Islet of Langerhans (tissue), 1 donor: ENCODE data around the gene SPNS3.

Source experiments
- FAIRE-seq: peaks from one replicate; lab custom pipeline; 2011; peaks lifted over from hg19 to GRCh38; lab: Jason Lieb, UNC

The SPNS3 gene

DNA sequence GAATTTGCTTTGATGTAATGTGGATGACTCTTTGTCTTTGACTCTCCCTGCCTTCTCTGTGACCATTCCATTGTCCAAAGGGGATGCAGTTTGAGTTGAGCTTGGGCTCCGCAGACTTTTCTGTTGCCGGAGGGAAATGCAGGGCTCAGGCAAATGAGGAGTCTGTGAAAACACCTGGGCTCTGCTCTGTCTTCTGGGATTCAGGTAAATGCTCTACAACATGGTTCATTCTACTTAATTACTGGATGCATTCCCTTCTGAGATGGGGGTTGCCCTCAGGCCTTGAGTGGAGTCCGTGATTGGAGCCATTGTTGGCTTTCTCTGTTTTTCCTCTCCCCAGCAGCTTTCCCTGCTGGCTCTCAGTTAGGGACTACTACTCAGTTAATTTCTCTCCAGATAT, 38.5 kb downstream of the SPNS3 start:
- no peak for FAIRE-seq

DNA sequence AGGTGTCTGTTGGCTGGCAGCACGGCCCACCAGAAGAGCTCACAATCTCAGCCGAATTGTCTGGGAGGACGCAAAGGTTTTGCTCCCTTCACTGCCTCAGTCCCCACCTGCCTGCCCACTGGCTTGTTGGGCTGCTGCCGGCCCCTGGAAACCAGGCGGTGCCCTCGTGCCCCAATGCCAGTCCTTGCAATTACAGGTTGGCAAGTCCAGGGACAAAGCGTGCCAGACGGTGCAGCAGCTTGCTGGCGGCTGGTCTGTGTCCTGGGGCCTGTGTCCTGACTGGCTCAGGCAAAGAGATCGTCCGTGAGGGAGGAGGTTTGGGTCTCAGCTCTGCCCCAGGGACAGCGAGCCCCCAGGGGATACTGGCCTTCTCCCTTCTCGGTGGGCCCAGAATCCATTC, 40.4 kb downstream of the SPNS3 start:
- FAIRE-seq: no peak

DNA sequence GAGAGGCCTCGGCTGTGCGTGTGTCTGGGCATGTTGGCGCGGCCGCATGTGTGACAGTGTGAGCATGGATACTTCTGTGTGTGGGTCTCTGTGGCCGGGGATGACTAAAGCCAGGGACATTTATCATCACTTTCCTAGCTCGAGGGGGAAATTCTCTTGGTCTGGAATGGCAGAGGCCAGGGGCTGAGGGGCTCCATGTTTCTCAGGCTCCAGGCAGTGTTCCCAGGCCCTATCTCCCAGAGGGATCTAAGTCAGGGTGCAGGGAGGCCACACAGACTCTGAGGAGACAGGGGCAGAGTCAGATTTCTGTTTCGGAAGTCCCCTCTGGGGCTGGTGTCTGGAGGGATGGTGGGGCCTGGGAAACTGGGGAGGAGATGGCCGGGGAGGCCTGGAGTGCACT, 41.3 kb downstream of the SPNS3 start:
- FAIRE-seq: no peak

DNA sequence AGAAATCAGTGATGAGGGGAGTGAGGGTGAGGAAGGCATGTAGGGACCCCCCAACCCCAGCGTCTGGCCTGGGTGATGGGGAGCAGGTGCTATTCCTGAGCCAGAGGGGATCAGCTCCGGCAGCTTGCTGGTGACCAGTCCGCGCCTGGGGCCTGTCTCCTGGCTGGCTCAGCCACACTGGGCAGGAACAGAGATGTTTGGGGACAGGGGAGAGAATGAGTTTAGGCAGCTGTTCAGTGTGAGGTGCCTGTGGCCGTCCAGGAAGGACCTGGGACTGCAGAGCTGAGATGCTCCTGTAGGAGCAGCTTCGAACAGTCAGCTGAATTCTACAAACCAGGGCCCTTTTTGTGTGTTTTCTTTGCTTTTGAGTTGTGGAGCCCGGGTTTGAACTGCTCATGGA, 41.7 kb downstream of the SPNS3 start:
- FAIRE-seq: no peak

DNA sequence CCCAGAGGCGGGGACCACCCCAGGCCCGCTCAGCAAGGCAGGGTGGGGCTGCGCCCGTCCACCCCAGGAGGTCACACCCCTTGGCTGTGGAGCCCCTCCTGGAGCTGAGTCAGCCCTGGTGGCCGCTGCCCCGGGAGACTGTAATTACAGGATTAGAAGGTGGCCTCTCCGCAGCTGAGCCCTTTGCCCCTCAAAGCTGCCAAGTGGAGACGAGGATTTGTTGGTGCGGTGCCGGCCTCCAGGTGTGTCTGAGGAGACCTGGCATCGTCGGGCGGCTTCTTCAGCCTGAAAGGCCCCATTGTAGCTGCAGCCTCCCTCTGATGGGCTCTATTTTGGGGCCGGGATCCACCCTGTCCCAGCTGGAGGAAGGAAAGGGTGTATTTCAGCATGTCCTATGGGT, 42.3 kb downstream of the SPNS3 start:
- no peak for FAIRE-seq

DNA sequence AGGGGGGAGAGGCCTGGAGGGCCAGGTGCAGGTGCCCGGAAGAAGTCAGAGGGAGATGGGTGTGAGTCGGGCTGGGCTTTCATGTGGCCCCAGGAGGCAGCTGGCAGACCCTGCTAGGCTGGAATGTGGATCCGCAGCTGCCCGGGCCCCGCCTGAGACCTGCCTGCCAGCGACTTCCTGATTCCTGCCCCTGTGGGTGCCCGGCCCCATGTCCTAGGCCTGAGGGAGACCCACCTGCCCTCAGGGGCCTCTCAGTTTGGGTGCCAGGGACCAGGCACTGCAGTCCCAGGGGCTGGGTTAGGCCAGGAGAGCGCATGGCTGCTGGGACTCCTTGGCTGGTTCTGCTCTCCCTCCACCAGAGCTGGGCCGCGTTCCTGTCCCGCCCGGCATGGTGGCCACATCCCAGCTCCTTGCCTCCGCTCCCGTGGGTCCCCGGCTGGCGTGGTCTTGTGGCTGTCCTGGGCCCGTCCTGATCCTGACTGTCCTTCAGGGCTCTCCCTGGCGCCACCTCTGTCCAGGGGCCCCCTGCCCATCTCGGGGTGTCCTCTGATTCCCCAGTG, 42.9 kb downstream of the SPNS3 start:
- no peak for FAIRE-seq

DNA sequence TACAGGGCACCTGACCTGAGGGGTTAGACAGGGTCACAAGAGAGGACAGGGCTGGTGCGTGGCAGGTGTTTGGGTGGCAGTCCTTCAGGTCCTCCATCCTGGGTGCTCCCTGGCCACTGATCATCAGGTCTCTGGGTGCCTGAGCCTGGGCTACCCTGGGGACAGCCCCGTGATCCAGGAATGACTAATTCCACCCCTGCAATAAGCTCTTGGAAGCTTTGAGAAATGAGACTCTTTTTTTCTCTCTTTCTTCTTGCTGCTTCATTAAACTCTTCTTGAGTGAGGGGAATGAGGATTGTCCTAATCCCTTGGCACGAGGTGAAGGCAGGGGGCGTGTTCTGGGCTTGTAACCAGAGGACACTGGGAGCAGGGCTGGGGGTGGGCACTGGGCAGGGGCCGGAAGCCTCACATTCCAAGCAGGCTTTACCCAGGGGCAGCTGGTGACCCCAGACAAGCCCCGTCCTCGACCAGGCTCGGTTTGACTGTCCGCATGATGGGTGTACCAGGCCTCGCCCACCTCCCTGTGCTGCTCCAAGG, 43.6 kb downstream of the SPNS3 start:
- FAIRE-seq: no peak

DNA sequence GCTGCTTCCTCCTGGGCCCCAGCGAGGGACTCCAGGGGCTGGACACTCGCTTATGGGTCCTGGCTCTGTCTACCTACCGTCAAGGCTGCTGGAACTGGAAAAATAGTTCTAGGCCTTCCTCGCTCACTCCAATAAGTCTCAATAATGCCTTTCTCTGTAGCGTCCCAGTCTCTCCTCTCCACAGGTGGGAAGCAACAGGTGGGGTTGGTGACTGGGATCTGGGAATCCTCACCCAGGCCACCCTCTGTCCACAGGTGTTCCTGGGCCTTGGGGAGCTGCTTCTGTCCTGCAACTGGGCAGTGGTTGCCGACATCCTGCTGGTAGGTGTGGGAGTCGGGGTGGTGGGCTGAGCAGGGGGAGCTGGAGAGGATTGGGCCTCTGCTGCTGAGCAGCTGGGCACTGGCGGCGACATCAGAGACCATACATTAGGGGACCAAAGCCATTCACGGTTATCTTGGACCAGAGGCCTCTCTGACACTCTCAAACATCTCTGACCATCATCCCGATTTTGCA, 44.6 kb downstream of the SPNS3 start:
- FAIRE-seq: no peak

DNA sequence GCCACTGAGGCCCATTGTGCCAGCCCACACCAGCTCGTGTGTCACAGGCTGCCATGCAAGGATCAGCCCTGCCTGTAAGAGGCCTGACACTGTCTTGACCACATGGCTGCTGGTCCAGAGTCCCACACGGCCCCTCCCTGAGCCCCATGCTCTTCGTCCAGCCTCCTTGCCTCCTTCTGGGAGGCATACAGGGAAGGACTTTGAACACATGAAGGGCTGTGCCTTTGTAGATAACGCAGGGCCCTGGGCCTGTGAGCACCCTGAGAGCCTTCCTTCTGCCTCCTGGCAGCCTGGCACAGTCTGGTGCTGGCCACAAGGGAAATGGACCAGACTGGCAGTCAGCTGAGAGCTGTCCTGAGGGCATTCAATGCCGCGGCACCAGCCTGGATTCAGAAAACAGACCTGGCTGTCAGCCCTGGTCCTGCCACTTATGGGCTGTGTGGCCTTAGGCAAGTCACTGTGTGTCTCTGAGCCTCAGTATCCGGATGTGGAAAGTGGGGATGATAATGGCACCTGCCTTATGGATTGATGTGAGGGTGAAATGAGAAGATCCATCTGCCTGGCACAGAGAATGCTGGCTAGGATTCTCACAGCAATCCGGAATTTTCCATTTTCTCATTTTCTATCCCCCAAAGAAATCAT, 45.7 kb downstream of the SPNS3 start:
- FAIRE-seq: no peak

DNA sequence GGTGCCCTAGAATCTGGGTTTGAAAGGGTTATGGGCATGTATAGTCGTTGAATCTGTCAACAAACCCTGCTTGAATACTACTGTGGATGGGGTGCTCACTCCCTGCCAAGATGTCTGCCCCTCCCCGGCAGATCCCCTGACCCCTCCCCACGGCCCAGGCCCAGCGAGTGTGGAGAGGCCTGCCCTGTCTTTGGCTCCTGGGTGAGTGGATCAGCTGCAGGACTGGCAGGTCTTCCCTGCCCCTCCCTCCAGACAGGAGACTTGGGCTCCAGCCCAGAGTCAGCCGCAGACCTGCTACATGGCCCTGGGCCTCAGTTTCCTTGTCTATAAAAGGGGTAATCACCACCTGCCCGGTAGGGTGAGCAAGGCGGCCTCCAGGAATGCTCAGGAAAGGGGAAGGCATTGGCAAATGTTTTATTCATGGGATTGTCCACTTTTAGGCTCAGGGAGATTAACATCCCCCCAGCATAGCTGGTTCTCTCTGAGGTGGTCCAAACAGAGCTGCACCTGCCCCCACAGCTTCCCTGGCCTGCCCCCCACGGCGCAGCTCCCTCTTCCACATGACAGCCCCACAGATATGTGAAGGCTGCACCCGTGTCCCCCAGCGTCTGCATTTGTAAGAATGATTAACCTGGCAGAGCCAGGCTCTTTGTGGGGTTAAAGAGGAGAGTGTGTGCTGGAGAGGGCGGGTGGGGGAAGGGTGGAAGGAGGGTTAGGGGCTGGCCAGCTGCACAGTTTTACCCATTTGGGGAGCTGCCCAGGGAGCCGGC, 46.4 kb downstream of the SPNS3 start:
- no peak for FAIRE-seq

DNA sequence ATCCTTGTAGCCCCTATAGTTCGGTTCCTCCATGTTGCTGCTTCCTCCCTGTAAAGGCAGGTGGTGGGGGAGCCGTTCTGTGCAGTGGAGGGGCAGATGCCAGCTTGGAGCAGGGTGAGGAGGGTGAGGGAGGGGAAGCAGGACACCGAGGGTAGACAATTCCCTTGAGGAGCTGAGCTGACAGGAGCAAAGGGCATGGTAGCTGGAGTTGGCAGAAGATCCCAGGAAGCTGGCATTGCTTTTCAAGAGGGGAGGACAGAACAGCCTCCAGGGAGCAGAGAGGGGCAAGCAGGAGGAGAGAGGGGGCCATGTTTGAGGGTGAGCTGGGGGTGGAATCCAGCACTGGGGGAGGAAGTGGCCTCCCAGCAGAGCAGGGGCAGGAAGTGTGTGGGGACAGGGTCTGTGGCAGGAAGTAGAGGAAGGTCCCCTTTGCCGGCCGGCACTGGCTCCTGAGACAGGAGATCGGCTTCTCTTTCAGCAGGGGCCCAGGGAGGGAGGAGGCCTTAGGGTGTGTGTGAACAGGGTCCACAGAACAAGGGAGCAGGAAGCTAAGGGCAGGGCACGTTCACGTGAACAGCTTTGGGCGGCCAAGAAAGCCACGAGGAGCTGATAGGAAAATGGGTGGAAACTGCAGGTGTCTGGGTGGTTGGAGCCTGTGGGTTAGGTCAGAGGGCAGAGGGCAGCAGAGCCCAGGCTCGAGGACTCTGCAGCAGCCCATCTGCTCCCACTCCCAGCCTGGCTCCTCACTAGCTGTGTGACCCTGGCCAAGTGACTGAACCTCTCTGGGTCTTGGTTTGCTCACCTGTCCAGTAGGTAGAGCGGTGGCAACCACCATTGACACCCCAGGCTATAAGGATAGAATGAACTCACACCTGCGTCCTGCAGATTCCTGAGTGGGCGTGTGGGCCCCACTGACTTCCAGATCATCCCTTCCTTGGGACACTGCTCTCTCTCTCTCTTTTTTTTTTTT, 47.5 kb downstream of the SPNS3 start:
- no peak for FAIRE-seq

DNA sequence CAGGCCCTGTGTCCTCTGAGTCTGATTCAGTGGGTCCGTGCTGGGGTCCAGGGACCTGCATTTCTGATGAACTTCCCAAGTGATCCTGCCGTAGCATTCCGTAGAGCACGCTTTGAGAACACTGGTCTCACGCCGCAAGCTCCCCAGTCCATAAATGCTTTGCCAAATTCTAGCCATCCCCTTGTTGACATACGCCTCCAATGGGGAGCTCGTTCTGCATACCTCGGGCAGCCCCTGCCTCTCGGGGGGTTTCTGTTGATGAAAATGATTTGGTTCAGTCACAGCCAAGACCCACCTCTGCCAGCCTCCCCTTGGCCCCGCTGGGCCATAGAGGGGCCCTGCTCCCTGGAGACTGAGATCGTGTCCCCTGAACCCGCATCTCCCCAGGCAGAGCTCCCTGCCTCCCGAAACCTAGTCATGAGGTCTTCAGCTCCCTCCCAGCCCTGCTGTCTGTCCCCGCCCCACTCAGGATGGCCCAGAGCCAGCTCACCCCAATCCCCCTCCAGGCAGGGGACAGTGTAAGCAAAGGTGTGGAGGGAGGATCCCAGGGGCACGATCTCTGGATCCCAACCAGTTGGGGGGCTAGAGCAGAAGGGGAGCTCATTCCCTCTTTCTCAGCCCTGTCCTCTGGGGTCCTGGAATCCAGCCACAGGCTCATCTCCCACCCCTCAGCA, 48.7 kb downstream of the SPNS3 start:
- no peak for FAIRE-seq

DNA sequence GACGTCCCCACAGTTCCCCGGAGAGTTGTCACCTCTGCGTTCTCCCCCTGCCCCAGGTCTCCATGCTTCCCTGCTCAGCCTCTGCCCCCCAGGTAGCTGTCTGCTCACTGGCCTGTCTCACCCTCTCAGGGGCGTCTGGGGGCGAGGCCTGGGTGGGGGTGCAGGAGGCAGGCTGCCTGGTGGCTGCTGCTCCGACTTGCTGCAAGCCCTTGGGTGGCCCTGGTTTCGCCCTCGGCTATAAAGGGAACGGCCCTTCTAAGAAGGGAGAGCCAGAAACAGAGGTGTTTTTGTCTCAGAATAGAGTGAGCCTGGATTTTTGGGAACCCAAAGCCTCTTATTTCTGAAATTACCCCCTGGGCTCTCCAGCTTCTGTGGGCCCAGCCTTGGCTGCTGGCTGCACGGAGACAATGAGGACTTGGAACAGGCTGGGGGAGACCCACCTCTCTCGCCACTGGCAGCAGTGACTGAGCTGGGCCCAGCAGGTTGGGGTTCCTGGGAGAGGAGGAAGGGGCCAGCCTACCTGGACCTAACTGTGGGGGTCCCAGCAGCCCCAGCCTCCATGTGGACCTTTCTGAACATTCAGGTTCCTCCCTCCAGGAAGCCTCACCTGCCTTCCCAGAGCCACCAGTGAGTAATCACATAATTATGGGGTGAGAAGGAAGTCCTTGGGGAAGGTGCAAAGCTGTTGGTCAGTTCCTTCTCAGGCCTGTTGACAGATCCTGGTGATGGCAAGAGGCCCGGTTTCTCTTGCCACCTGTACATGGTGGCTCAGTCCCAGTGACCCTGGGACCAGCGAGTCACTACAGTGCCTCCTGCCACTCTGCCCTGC, 49.5 kb downstream of the SPNS3 start:
- no peak for FAIRE-seq

DNA sequence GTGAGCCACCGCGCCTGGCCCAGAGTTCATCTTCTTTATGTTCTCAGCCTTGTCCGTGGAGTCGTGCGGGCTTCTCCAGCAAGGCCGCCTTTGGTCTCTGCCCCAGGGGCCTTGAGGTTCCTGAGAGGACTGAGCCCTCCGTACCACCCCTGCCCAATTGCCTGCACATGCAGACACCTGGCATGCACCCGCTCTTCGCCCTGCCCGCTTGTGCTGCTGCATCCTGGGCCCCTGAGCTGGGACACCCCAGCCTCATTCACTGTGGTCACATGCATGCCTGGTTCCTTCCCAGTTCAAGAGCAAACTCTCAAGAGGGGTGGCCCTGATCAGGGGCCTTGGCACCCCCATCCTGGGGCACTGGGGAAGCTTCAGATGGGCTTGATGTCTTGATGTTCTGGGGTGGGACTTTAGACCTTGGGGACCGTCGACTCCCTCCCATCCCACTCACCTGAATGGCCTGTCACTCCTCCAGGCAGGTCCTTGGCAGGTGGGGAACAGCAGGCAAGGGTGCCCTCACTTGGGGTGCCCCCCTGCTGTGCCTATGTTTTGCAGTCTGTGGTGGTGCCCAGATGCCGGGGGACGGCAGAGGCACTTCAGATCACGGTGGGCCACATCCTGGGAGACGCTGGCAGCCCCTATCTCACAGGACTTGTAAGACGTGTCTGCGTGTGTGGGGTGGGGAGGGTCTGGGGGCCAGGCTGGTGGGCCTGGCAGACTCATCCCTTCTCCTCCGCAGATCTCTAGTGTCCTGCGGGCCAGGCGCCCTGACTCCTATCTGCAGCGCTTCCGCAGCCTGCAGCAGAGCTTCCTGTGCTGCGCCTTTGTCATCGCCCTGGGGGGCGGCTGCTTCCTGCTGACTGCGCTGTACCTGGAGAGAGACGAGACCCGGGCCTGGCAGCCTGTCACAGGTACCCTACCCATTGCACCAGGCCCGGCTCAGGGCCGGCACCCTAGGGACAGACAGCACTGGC, 52.2 kb downstream of the SPNS3 start:
- FAIRE-seq: no peak

DNA sequence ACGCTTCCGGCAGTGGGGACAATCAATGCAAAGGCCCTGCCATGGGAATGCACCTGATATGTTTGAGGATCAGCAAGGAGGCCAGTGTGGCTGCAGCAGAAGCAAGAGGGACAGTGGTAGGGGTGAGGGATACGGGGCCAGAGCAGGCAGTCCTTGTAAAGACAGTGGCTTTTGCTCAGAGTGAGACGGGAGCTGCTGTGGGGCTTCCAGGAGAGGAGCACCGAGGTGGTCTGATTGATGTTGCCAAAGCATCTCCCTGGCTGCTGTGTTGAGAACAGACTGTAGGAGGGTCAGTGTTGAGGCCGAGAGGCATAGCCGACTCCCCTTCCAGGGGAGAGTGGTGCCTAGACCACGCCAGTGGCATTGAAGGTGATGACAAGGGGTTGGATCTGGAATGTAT, 53.6 kb downstream of the SPNS3 start:
- no peak for FAIRE-seq

DNA sequence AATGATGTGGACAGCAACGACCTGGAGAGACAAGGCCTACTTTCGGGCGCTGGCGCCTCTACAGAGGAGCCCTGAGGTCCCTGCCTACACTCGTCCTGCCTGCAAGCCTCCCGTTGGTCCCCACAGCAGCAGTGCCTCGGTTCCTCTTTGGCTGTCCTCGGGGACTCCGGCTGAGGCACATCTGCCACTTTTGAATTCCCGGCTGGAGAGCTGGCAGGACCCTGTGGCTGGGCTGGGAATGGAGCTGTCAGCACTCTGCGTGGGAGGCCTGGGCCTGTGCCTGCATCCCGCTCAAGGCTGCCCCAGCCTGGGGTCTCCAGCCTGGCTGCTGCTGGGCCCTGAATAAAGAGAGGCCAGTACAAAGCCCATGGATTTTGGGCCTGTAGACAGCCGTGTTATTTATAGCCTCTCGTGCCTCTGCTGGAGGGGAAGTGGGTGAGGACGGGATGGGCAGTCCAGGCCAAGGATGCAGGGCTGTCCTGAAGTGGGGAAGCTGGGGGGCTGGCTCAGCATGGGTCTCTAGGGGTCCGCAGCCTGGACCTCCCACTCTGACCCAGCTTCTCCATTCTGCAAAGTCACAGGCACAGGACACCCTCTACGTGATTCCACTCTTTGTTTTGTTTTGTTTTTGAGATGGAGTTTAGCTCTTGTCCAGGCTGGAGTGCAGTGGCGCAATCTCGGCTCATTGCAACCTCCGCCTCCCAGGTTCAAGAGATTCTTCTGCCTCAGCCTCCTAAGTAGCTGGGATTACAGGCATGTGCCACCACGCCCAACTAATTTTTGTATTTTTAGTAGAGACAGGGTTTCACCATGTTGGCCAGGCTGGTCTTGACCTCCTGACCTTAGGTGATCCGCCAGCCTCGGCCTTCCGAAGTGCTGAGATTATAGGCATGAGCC, 54.3 kb downstream of the SPNS3 start:
- FAIRE-seq: no peak

DNA sequence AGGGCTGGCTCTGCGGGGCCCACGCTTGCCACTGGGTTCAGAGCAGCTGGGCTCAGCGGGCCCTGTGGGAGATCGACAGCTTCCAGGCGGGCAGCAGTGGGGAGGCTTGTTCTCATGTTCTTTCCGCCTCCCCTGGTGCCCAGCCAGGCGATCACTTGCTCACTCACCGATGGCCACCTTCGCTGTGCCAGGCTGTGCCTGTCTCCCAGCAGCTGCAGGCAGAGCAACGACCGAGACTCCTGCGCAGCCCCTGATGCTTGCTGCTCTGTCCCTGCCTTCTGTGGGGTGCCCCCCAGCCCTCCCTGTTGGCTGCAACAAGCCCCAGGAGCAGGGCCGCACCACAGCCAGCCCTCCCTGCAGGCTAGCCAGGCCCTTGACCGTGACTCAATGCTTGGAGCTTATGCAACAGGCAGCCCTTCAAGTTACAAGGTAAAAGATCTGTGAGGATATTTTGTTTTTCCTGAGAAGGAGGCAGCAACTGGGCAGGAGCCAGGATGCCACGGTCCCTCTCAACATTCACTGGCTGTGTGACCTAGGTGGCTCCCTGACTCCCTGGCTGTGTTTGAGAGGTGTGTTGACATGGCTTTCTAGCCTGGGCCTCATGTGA, 55.4 kb downstream of the SPNS3 start:
- no peak for FAIRE-seq

DNA sequence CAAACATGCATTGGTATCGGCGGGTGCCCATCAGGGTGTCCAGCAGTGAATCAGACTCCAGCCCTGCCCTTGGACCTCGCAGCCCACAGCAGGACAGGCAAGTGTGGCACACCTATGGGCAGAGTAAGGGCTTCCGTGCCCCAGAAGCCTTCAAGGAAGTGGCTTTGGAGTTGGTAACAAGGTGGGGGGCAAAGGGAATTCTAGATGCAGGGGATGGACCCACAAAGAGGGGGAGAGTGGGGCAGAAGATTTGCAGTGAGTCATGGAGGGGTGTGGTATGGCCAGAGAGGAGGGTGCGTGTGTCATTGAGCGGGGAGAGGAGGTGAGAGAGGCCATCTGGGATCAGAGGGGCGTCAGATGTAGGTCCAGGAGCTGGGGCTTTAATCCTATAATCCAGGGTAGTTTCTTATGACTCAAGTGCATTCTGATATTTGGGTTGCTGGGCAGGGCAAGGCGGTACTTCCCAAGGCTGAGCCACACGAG, 56.4 kb downstream of the SPNS3 start:
- no peak for FAIRE-seq
